GM12878 (cell line): Measurements from ENCODE around the gene CARM1. TPM values are rescaled to one million over a fixed set of nuclear protein-coding genes. Genes with fewer than 3 reads are reported as not detected.

Source experiments
- ATAC-seq: fragments of 200-7000 bp; cut with Tn5 transposase; 3 replicates; pipeline ENCODE4 v1.9.1; 2020; ENCODE audit warnings: mild to moderate bottlenecking, moderate library complexity
- BruUV-seq: library from RNA; stranded (reverse); fragments of 400-500 nt; replicated peaks from 2 replicates; lab custom pipeline; 2021; lab: Mats Ljungman, UMichigan
- CTCF ChIA-PET: fragments of 300-600 bp; sonication (Branson Sonifier 250); formaldehyde crosslinking; extraction: SDS; loops from one replicate; lab custom pipeline; 2021; ENCODE audit warnings: inconsistent platforms; lab: Yijun Ruan, JAX
- POLR2A ChIA-PET: fragments of 350-600 bp; formaldehyde crosslinking; extraction: SDS; loops from one replicate; lab custom pipeline; 2021; ENCODE audit warnings: inconsistent platforms; lab: Charles Lee
- RAD21 ChIA-PET: fragments of 300-600 bp; sonication (Branson Sonifier 250); formaldehyde crosslinking; loops from one replicate; lab custom pipeline; 2023; ENCODE audit warnings: antibody characterized with exemption; ENCODE audit not compliant: unreplicated experiment; lab: Charles Lee
- SMC1A ChIA-PET: fragments of 300-600 bp; sonication (Branson Sonifier 250); formaldehyde crosslinking; loops from one replicate; lab custom pipeline; 2023; ENCODE audit not compliant: unreplicated experiment, uncharacterized antibody; lab: Charles Lee
- DNase-seq: peaks from one replicate; pipeline ENCODE4 v3.0.0-alpha.2; 2011; ENCODE audit warnings: low read depth, low spot score
- FAIRE-seq: peaks from 3 replicates; lab custom pipeline; 2011; peaks lifted over from hg19 to GRCh38; lab: Jason Lieb, UNC
- H2AFZ ChIP-seq: 2 replicates; pipeline ENCODE4 v1.6.0; 2011; ENCODE audit warnings: low read depth, low read length, control low read depth; ENCODE audit not compliant: control insufficient read depth
- H3K27ac ChIP-seq: 2 replicates; pipeline ENCODE4 v1.5.1; 2011; ENCODE audit warnings: control low read depth; ENCODE audit not compliant: control insufficient read depth, insufficient read depth
- H3K27me3 ChIP-seq, 2 experiments: replicated peaks in 1 of 2; 2 replicates each; pipeline versions ENCODE4 v1.6.0 to v1.6.1; 2011; ENCODE audit warnings: low read length in 1 of 2; ENCODE audit not compliant: control insufficient read depth in 2 of 2, insufficient read depth in 2 of 2
- H3K36me3 ChIP-seq, 2 experiments: 2 replicates each; pipeline ENCODE4 v1.5.1; 2011; ENCODE audit warnings: low read length in 1 of 2; ENCODE audit not compliant: control insufficient read depth in 2 of 2, insufficient read depth in 2 of 2
- H3K4me1 ChIP-seq: 2 replicates; pipeline ENCODE4 v1.6.1; 2011; ENCODE audit warnings: mild to moderate bottlenecking, low read length, moderate library complexity, mixed read lengths; ENCODE audit not compliant: control insufficient read depth, insufficient read depth
- H3K4me2 ChIP-seq: 2 replicates; pipeline ENCODE4 v1.6.0; 2011; ENCODE audit warnings: control low read depth; ENCODE audit not compliant: control insufficient read depth, insufficient read depth
- H3K4me3 ChIP-seq: fragments of 200-600 bp; sonication (generic); 2 replicates; pipeline ENCODE4 v1.5.1; 2016
- H3K79me2 ChIP-seq: 2 replicates; pipeline ENCODE4 v1.6.0; 2011; ENCODE audit warnings: low read length; ENCODE audit not compliant: control insufficient read depth, insufficient read depth
- H3K9ac ChIP-seq: 2 replicates; pipeline ENCODE4 v1.8.0; 2011; ENCODE audit warnings: low read length, control low read depth, mixed read lengths; ENCODE audit not compliant: control insufficient read depth, insufficient read depth
- H3K9me3 ChIP-seq: replicated peaks from 3 replicates; pipeline ENCODE4 v1.5.1; 2011; ENCODE audit warnings: mild to moderate bottlenecking, low read length; ENCODE audit not compliant: control insufficient read depth, insufficient read depth
- H4K20me1 ChIP-seq: 2 replicates; pipeline ENCODE4 v1.6.0; 2011; ENCODE audit not compliant: control insufficient read depth, insufficient read depth
- PKNOX1 ChIP-seq: fragments of 450-650 bp; IDR thresholded peaks from 2 replicates; pipeline ENCODE4 v1.6.1; 2016; ENCODE audit warnings: mild to moderate bottlenecking
- RUNX3 ChIP-seq: IDR thresholded peaks from 2 replicates; pipeline ENCODE4 v1.6.1; 2012; ENCODE audit warnings: low read length, inconsistent platforms
- SP1 ChIP-seq: IDR thresholded peaks from one replicate; pipeline ENCODE4 v1.6.1; 2011; ENCODE audit warnings: low read depth, low read length
- WGBS: methylation state at CpG from one replicate; pipeline ENCODE4 v1.1.6; 2016; ENCODE audit warnings: low lambda C conversion rate; ENCODE audit not compliant: insufficient replicate concordance, insufficient coverage; ENCODE audit errors: missing lambda C conversion rate; 5-methylcytosine and 5-hydroxymethylcytosine counted together
- in situ Hi-C: fragments of 300-500 bp; cut with MboI; formaldehyde crosslinking; loops from 9 replicates; pipeline ENCODE4 v1.14.3; 2018; ENCODE audit warnings: mixed read lengths
- intact Hi-C: fragments of 100-400 bp; cut with micrococcal nuclease; formaldehyde crosslinking; loops from one replicate; pipeline ENCODE4 v1.14.2; 2022; ENCODE audit not compliant: unreplicated experiment
- polyA plus RNA-seq, 11 experiments: library from polyadenylated mRNA; depleted of rRNA in 4 of 11; unstranded in 6 of 11; stranded (reverse) in 5 of 11; fragments of >200 nt; fragmentation: Nextera tagmentation in 4 of 11; fragmentation: Illumina TruSeq in 1 of 11; extraction: Ambion mirVana in 4 of 11; extraction: Trizol in 1 of 11; gene quantifications; 1 replicate in 1 of 11; 2 replicates in 10 of 11; pipeline versions ENCODE4 v1.2.1 to v1.2.3, GENCODE V29; 2011 to 2016; ENCODE audit warnings: inconsistent platforms in 2 of 11, missing spikeins in 2 of 11, low read depth in 1 of 11
- total RNA-seq, 4 experiments: library from RNA; depleted of rRNA in 3 of 4; stranded (reverse); fragments of >200 nt in 3 of 4; fragmentation: Illumina TruSeq in 1 of 4; extraction: Trizol in 1 of 4; gene quantifications; 2 replicates each; pipeline versions ENCODE4 v1.2.1 to v1.2.3, GENCODE V29; 2013 to 2021

The CARM1 gene
- total and polyA plus RNA-seq, 10 of the 15 experiments (the other 5 are each of a cell fraction or from before 2014, with no cell fraction given) = 0.45 to 116 (median 39.7) TPM

GRCh38 chr19:10878253-10878652 is 6.9 kb downstream of the CARM1 start:
- DNase-seq (no peak), FAIRE-seq (no peak)
- peak overlapping the region; percentile 100 for H3K4me2 ChIP-seq
- POLR2A ChIA-PET = interaction anchor here (0.6 to 1.2 kb wide), 4 partner anchors 10 to 275 kb away, joined by 3 to 9 read pairs (median 4); partner anchors contain the start of gene DNM2
- no peak overlapping the region; the same call in 1 of the 2 replicates for H2AFZ ChIP-seq
- no peaks in the 10 kb centered on the region for H3K27me3 ChIP-seq
- H3K9me3 ChIP-seq = no peaks in the 10 kb centered on the region
- CTCF ChIA-PET = interaction anchor here (0.6 to 3.5 kb wide), 8 partner anchors 10 to 640 kb away, joined by 3 to 20 read pairs (median 4); partner anchors contain the start of gene DNM2
- in situ Hi-C loops = no loop called here
- TF ChIP-seq SP1 = no peak
- TF ChIP-seq RUNX3 = peak; percentile 33
- 0 out of 2 replicates have a peak, but pooled peaks have one; percentile 14 for TF ChIP-seq PKNOX1
- TF ChIP-seq, all 136 proteins: peak for 2
- H4K20me1 ChIP-seq = no peaks in the 10 kb centered on the region; the same call in 1 of the 2 replicates
- peak; percentile 32 for ATAC-seq
- peaks cover 57% of the 10 kb centered on the region for H3K4me1 ChIP-seq
- H3K79me2 ChIP-seq = peaks cover 90% of the 10 kb centered on the region
- H3K4me3 ChIP-seq = peak overlapping the region; percentile 60
- ChIA-PET RAD21 (interaction anchor here (0.8 to 3.4 kb wide), 4 partner anchors 9 to 90 kb away, joined by 3 to 25 read pairs (median 4); no protein-coding TSS in a partner anchor), SMC1A (interaction anchor here (1.9 to 2.8 kb wide), 4 partner anchors 10 to 83 kb away, joined by 4 to 14 read pairs (median 11); no protein-coding TSS in a partner anchor)
- BruUV-seq = TSS peak; percentile 84
- intact Hi-C loops = loop anchor here (2.0 to 10.0 kb wide), 3 partner anchors 51 to 687 kb away; partner anchors contain the start of genes TIMM29 and YIPF2
- 3% methylated on average over 3 of the region's 3 CpGs for WGBS
- peaks cover 7 to 16% of the 10 kb centered on the region in 2 experiments for H3K36me3 ChIP-seq
- H3K27ac ChIP-seq = peak overlapping the region; percentile 97
- H3K9ac ChIP-seq = peak overlapping the region; percentile 77
